Stimulated activated CD4-positive, alpha-beta T cell treated with anti-CD3 and anti-CD28 coated beads, Interleukin-2, amount 100 ng/mL, for 48 hours (primary cell): ENCODE data around the gene RASD2.
A peak's percentile ranks its signal among the peaks of the same experiment; 100 is the strongest.

Source experiments
- DNase-seq, 2 donors: peaks; one replicate each; pipeline ENCODE4 v3.0.0-alpha.2; 2020

The RASD2 gene

DNA sequence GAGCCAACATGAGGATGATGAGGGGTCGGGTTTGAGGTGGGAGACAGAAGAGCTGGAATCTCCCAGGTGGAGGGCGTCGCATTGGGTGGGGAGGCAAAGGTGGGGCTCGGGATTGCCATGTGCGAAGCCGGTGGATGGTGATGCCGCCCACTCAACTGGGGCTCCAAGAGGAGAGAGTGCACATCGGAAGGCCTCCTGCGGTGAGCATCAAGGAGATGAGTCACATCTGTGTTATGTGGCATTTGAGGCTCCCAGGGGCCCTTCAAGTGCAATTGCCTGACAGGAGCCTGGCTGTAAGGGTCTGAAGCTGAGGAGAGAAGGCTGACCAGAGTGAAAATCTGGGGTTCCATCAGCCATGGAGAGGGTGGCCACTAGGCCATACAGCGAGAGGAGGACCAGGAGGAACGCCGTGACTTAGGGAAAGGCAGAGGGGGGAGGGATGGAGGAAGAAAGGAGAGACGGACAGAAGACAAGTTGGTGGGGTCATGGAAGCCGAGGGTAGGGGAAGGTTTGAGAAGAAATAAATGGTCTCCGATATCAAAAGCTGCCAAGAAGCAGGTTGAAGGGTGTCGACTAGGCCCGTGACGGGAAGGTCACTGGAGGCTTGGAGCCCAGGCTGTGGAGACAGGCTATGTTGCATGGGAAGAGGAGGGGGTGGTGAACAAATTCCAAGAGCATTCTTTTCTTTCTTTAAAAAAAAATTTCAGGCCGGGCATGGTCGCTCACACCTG, 21.3 kb downstream of the RASD2 start:
- DNase-seq, result no peak

DNA sequence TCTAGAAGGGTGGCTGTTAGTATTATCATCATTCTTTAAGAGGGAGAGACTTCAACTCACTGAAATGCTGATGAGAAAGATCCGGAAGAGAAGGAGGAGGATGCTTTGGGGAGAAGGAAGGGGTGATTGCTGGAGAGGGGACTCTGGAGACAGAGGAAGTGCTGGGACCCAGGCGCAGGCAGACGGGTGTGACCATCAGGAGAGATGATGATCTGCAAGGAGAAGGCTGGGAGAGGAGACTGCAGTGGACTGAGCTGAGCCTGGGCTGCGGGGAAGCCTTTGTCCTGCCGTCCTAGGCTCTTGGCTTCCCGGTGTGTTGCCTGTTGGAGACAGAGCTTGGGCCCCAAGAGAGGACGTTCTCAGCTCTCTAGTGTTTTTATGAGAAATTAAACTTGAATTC, 22.6 kb downstream of the RASD2 start:
- DNase-seq, result no peak

DNA sequence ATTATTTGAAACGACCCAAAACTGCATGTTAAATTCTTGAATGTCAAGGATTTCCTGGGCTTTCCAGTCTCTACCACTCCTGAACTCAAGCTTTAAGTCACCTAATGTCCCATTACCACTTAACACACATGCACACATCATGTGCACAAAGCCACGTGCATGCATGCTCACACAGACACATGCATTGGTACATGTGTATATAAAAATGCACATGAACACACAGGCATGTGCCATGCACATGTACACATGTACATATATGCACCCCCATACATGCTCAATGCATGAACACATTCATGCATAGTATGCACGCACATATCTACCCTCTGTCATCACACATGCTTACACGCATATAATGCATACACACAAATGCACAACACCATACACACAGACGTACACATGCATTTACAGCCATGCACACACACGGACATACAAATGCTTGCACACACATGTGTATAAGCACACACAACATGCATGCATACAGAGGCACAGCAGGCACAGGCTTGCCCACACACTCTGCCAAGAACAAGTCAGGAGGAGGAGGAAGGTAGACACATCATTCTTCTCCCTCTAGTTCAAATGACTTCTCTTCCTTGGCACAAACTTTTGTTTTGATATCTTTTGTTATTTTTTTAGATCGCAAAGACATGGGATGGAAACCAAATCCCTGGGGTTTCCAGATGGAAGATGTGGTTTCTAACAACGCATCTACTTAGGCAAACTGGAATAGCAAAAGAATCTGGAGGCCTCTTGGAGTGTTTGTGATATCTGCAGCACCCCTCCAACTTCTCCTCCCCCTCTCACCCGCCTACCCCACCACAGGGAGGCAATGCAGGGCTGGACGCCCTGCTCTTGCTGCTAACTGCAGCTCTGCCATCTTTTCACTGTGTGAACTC, 24.6 kb downstream of the RASD2 start:
- no peak for DNase-seq

DNA sequence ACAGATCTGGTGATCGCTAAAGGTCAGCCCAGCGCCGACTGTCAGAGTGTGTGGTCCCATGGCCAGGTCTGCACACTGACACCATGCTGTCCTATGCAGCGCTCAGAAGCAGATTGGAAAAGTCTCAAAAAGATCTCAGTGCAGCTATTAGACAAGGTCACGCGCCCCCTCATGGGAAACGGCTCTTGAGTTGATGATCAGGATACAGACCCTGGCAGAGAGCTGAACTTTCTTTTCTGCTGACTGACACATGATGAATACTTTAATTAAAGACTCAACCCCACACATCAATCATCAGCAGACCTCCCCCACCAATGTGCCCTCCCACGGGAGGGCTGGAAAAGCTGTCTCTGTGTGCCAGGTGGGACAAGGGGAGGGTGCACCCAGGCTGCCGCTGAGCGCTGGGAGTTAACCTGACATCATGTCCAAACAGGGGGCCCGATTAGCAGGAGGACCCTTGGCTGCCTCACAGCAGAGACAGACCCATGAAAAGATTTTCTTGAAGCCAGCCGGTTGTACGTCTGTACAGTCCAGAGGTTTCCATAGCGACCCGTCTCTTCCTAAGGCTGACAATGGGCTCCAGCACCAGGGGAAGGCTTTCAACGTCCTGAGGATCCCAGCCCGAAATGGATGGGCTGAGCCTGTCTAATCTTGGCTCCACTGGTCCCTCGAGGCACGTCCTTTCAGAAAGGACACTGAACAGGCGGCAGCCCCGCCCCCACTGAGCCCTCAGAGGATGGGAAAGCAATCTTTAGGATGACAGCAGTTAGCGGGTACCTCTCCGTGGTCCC, 26.9 kb downstream of the RASD2 start:
- no peak for DNase-seq

DNA sequence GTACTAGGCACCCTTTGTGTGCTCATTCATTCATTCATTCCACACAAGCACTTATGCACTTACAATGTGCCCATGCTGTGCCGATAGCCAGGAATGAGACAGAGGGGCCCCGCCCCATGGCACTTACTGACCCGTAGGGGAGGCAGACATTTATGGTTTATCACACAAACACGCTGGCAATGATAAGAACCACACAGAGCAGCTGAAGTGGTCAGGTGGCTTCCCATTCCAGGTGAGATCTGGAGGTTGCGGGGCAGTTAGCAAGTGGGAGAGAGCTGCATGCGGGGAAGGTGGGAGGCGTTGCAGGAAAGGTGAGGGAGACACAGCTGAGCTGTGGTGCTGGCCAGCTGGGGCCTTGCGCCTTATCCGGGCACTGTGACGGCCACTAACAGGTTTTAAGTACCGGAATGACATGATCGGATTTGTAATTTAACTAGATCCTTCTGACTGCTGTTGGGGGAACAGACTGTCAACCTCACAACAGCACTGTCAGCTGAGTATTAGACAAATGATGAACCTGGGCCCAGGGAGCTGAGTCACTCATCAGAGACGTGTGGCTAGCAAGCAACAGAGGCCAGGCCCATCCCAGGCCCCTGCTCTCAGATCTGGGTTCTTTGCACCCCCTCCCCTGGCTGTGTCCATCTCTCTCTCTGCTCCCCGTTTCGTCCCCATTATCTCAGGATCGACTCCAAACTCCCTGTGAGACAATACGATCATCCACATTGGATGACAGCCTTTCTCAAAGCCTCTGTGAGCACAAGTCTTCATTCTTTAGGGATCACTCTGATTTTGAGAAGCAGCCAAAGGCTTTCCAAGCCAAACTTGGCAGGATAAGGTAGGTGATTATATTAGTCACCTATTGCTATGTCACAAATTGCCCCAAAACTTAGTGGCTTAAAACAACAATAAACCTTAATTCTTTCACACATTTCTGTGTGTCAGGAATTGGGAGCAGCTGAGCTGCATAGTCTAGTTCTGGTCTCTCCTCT, 28.4 kb downstream of the RASD2 start:
- no peak for DNase-seq

DNA sequence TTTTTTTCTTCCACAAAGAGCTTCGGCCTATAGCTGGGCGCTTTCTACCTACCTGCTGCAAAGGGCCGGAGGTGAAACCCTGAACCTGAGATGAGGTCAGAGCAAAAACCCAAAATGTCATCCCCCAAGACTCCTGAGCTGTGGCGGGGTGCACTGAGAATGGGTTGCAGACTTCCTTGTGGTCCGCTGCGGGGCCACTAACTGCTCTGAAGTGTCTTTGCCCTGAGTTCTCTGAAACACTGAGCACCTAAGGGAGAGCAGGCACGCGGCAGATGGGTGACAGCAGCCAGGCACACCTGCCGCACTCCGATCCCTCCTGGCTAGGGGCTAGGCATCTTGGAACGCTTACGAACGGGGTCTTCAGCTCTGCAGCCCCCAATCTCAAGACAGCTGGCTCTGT, 29.3 kb downstream of the RASD2 start:
- no peak for DNase-seq

DNA sequence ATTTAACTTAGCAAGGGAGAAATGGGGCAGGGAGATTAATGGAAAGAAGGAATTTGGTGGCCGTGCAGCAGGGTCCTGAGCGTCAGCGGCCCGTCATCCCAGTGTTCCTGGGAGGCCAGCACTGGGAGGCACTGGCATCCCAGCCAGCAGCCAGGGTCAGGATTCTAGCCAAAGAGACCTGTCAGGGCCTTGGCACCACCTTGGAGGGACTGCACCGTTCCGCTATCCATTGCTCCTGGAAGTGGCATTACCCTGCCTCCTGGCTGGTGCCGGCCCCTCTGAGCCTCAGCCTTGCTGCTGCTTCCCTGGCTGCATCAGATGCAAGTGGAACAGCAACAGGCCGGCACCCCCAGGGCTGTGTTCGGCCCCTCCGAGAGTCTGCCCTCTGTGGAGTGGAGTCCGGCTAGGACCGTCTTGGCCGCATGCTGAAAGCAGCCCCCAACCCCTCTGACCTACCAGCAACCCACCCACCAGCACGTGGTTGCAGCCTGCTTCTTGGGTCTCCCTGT, 30.1 kb downstream of the RASD2 start:
- DNase-seq, result no peak

DNA sequence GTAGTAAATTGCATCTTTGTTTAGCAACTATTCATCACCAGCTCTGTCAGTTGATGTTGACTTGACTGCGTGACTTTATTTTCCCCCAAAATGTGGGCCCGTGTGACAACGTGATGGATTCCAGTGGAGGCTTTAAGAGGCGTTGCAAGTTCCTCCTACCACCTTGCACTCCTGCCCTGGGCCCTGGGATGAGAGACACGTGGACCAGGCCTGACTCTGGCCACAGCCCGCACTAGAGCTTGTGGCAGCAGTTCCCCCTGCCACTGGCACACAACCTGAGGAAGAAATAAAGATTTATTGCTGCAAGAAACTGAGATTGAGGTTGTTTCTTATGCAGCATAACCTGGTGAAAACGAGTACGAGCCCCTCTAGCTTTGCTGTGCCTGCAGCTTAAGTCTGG, 31.9 kb downstream of the RASD2 start:
- no peak for DNase-seq

DNA sequence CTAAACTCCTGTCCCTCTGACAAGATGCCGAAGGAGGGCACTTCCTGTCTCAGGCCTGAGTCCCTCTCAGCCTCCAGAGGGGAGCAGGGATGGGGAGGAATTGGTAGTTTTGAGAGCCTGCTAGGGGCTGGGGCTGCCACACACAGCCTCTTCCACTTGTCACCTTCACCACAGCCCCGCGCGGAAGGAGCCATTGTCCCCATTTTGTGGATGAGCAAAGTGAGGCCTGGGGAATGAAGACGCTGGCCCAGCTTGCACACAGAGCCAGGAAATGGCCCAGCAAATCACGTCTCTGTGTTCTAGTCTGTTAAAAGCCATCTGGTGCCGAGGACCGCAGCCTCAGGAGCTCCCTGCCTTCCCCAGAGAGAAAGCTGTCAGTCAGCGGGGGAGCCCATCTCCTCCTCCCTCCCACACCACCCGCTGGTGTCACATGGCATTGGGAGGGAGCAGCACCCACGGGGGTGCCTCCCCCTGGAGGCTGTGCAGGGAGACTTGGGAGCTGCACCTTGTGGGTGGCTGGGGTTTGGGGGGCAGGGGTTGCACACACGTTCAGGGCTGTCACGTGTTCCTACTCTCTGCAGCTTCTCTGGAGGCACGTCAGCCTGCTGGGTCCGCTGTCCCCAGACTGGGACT, 34.6 kb downstream of the RASD2 start:
- no peak for DNase-seq

DNA sequence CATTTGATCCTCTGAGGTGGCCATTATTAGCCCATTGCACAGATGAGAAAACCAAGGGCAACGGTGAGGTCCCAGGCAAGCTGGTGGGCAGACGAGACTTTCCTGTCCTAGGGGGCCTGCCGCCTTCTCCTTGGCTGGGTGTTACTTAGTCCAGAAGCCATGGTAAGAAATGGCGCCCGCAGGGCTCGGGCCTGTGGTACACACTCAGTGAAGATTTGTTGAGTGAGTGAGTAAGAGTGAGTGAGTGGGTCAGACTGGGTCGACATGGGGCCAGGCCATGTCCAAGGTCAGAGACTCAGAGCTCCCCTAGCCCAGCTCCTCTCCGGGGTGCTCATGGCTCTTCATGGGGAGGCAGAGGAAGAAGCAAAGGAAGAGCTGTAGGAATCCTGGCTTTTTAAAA, 36.0 kb downstream of the RASD2 start:
- no peak for DNase-seq

DNA sequence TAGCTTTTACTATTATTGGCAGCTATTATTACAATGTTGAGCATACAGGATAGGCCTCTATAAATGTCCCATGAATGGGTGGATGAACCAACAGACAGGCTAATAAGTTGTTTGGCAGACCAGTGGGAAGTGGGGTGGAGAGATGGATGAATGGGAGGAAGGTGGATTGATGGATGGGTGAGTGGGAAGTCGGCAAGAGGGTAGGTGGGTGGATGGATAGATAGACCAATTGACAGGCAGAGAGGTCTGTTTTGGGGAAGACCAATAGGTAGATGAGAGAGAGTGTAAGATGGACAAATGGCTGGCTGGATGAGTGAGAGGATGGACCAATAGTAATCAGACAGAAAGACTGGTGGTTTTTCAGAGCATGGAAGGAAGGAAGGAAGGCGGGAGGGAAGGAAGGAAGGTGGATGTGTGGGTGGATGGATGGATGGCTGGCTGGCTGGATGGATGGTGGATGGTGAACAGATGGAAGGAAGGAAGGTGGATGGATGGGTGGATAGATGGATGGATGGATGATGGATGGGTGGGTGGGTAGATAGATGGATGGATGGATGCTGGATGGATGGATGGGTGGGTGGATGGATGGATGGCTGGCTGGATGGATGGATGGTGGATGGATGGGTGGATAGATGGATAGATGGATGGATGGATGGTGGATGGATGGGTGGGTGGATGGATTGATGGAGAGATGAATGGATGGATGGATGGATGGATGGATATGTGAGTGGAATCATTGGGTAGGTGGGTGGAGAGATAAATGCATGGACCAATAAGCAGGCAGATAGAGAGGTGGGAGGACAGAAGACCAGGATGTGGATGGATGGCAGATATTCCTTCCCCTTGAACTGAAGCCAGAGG, 37.4 kb downstream of the RASD2 start:
- no peak for DNase-seq

DNA sequence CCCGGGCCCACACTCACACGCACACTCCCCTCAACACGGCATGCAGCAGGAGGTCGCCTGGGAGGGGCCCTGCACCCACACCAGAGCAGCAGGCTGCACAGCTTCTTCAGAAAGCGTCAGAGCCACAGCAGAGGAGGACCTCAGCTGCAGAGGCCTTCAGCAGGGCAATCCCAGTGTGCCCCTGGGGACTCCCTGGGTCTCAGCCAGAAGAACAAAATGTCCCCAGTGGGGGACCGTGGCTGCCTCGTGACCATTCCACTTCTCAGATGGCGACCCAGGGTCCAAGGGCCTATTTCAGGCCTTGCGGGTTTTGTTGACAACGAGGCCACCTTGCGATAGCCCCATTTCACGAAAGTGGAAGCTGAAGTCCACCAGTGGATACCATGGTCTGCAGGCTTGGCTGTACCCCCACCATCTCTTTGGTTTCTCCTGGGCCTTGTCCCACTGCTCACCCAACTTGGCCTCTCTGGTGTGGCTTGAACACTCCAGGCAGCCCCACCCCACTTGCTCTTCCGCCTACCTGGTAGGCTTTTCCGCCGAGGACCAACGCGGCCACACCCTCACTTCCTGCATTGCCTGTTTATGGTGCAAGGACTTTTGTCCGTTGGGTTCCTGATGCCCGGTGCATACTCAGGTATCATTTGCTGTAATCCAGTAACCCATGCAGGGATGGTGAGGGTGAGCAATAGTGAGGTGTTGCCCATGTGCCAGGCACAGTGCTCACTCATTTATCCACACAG, 38.4 kb downstream of the RASD2 start:
- DNase-seq, result no peak

DNA sequence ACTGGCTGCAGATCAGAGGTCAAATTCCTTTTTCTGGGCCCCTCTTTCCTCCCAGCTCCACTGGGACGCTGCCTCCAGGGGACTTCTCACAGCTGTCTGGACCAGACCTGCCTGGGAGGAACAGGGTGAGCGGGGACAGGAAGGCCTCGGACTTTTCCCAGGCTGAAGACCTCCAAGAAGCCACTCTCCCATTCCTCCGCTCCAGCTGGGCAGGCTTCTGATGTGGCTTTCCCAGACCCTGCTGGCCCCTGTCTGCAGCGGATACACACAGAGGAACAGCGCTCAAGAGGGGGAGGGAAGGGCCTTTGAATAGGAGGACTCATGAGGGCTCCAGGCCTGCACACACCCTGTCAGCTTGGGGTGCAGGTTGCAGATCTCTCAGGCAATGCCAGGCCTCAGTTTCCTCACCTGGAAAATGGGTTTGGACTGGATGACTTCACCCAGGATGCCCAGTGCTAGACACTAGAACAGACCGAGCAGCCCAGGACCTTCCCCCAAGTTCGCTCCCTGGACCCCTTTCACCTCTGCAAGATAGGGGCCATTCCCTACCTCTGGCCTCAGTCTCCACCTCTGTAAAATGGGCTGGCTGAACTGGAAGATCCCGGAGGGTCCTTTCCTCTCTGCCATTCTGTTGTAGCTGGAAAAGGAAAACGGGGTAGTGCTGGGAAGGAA, 39.9 kb downstream of the RASD2 start:
- DNase-seq, result no peak

DNA sequence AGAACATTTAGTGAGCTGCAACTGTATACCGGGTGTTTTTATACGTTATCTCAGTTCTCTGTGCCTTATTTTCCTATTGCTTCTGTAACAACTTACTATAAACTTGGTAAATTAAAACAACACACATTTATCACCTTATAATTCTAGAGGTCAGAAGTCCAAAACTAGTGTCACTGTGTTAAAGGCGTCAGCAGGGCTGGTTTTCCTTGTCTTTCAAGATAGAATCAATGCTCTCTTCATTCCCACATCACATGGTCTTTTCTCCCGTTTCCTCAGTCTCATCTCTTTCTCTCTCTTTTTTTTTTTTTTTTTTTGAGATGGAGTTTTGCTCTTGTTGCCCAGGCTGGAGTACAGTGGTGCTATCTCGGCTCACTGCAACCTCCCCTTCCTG, 40.4 kb downstream of the RASD2 start:
- no peak for DNase-seq

DNA sequence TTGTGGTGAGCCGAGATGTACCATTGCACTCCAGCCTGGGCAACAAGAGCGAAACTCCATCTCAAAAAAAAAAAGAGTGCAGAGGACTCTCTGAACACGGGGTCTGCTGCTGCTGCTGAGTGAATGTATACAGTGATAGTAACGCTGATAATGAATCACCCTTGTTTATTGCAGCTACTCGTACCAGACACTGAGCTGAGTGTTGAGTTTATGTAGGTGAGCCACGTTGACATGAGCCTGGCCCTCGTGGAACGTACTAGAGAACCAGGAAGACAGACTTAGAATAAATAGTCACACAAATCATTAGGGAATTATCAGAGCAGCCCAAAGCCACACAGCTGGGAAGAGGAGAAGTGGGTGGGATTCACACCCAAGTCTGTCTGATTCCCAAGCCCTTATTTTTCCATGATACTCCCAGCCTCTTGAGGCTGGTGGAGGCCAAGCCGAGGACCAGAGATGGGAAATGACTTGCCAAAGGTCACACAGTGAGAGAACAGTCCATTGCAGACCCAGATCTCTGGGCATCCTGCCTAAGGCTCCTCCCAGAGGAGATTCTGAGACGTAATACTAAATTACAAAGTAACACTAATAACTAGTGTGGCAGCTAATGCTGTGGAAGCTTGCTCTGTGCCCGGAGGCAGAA, 41.7 kb downstream of the RASD2 start:
- no peak for DNase-seq

DNA sequence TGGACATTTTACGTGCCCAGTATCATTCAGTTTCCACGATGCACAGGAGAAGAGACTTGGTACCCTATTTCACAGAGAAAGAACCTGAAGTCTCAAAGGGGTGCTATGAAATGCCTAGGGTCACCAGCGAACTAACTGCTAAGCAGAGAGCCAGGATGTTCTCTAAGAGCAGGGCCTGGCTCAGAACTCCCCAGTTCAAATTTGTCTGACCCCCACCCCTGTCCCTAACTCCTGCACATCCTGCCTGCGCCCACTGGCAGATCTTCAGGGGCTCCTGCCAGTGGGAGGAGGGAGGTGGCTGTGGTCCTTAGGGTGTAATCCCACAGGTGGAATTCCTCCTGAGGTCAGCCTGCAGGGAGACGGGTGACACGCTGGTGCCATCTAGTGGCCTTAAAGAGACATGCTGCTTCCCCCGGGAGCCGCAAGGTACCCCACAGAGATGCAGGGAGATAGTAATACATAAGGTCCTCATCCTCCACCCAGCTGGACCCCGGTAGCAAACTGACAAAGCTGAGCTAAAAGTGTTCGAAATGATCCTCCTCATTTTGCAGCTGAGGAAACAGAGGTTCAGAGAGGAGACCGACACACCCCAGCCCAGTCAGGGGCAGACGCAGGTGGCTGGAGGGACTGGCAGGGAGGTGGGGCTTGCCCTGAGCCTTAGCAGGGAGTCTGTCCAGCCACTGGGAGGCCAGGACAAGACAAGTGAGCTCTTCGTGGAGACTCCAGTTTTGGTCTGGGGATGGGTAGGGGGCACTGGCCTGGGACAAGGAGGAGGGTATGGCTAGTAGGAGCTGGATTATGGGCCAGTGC, 42.4 kb downstream of the RASD2 start:
- peak; percentile 44 to 48 for DNase-seq

DNA sequence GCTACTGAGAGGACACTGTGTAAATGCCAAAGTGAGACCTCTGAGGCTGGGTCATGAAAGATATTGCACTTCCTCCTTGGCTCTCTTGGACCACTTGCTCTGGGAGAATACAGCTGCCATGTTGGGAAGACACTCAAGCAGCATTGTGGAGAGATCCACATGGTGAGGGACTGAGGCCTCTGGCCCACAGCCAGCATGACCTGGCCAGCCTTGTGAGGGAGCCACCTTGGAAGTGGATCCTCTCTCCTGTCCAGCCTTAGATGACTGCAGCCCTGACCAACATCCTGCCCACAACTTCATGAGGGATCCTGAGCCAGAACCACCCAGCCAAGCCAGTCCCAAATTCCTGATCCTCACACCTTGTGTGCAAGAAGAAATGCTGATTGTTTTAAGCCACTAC, 46.1 kb downstream of the RASD2 start:
- no peak for DNase-seq

DNA sequence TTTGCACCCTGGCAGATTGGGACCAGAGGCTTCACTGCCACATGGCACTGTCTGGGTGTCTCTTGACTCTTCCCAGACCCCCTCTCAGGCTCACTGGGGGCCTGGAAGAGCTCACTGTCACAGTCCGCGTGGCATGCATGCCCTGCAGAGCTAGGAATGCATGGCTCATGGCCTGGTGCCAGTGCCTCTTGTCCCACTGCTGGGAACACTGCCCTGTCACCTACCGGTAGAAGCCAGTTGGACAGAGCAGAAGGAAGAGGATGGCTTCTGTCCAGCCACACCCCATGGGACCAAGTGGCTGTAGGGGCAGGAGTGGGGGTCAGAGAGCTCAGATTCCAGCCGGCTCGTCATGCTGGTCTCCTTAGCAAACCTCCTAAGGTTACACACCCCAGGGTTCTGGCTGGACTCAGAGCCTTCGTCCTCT, 46.8 kb downstream of the RASD2 start:
- DNase-seq, result no peak
